ENCODE results near the gene XRCC4. TPM values are rescaled to one million over a fixed set of nuclear protein-coding genes. Genes with fewer than 3 reads are reported as not detected.

Gene XRCC4
- total RNA-seq, 1 experiment from 2014 or later = 24.6 TPM

DNA sequence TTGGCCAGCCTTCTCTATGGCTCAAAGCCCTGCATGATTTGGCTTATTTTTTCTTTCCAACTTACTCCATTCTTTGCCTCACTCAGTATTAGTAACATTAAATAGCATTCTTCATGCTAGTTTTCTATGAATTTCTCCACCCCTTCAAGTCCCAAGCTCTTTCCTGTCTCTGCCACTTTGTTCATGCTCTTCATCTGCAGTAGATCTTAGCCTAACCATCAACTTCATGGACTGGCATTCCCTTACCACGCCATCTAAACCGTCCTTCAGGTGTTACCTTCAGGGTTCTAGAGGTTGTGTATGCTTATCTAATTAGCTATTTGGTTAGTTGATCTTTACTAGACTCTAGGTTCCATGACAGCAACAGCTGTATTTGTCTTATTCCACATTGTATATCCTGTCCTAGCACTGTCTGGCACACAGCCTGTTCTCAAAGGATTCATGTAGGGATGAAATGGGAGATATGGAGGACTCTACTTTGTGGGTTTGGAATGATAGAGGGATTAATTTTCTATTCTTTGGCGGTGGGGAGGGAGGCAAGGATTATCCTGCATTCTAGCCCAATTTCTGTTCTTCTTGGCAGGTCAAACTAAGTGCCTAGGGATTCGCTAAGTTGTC lies 26.5 kb upstream of the XRCC4 start:
- no peak overlapping the region for H3K4me3 ChIP-seq (replicated peaks in 1 of 2; ENCODE audit: low read depth in 1 of 2, low read length in 2 of 2)
- H3K4me1 ChIP-seq (ENCODE audit: control insufficient read depth in 1 of 2, insufficient read depth in 2 of 2, low read length in 2 of 2) = no peaks in the 10 kb centered on the region
- peaks cover 2 to 6% of the 10 kb centered on the region in 2 experiments; a peak in 2 of 4 replicates for H3K36me3 ChIP-seq (ENCODE audit: control insufficient read depth in 1 of 2, insufficient read depth in 2 of 2, low read length in 2 of 2)
- intact Hi-C loops (cut with micrococcal nuclease) = no loop called here
- H4K20me1 ChIP-seq (ENCODE audit: insufficient read depth) = no peaks in the 10 kb centered on the region
- no peak overlapping the region for H3K27ac ChIP-seq (ENCODE audit: low read depth, low read length)
- DNase-seq (ENCODE audit: low read depth, low spot score) = no peak
- no peaks in the 10 kb centered on the region for H3K27me3 ChIP-seq (ENCODE audit: insufficient read depth, low read length)
- H3K9me3 ChIP-seq (ENCODE audit: control insufficient read depth in 1 of 2, insufficient read depth in 1 of 2, low read depth in 1 of 2, low read length in 2 of 2) = no peaks in the 10 kb centered on the region
- peaks cover 15% of the 10 kb centered on the region for H3K79me2 ChIP-seq (ENCODE audit: insufficient read depth, low read length)
- H2AFZ ChIP-seq (ENCODE audit: low read depth, low read length, poor library complexity, severe bottlenecking) = no peak overlapping the region
- H3K4me2 ChIP-seq (ENCODE audit: low read length) = no peak overlapping the region
- ATAC-seq = no peak; the same call in 1 of the 2 replicates
- ChIA-PET POLR2A (interaction anchor here (1.1 kb wide), 1 partner anchor 15 kb away, joined by 3 read pairs; no protein-coding TSS in a partner anchor), CTCF (no interaction called here), RAD21 (ENCODE audit: low non-redundant PET in 1 of 2, low total read pairs in 2 of 2, uncharacterized antibody in 2 of 2, unreplicated experiment in 2 of 2) (no interaction called here)
- no TSS peak for BruUV-seq (replicated peaks)
- TF ChIP-seq FOSL1 (IDR thresholded peaks at IDR 0.05; ENCODE audit: low read depth) (no peak), EGR1 (IDR thresholded peaks at IDR 0.05; ENCODE audit: low read depth) (no peak), JUND (IDR thresholded peaks at IDR 0.05) (no peak), RAD21 (IDR thresholded peaks at IDR 0.05; ENCODE audit: low read depth) (no peak), ZNF274 (IDR thresholded peaks at IDR 0.05; ENCODE audit: low read depth, low read length) (no peak), REST (IDR thresholded peaks at IDR 0.05; ENCODE audit: low read depth) (no peak), ATF3 (IDR thresholded peaks at IDR 0.05) (no peak), EZH2phosphoT487 (IDR thresholded peaks at IDR 0.05; ENCODE audit: borderline replicate concordance) (no peak), POLR2AphosphoS5 (IDR thresholded peaks at IDR 0.05; ENCODE audit: low read depth, low read length) (no peak), ELF1 (IDR thresholded peaks at IDR 0.05; ENCODE audit: borderline replicate concordance, low read depth) (no peak), CTCF (IDR thresholded peaks at IDR 0.05 in 2 of 3, conservative IDR thresholded peaks at IDR 0.05 in 1 of 3; ENCODE audit: borderline replicate concordance in 1 of 3, insufficient read depth in 1 of 3, low read depth in 2 of 3, low read length in 2 of 3) (no peak), EZH2 (IDR thresholded peaks at IDR 0.05) (no peak), ZFX (IDR thresholded peaks at IDR 0.05) (no peak), CEBPB (IDR thresholded peaks at IDR 0.05; ENCODE audit: low read depth) (no peak)
- TF ChIP-seq, protein P1, sequence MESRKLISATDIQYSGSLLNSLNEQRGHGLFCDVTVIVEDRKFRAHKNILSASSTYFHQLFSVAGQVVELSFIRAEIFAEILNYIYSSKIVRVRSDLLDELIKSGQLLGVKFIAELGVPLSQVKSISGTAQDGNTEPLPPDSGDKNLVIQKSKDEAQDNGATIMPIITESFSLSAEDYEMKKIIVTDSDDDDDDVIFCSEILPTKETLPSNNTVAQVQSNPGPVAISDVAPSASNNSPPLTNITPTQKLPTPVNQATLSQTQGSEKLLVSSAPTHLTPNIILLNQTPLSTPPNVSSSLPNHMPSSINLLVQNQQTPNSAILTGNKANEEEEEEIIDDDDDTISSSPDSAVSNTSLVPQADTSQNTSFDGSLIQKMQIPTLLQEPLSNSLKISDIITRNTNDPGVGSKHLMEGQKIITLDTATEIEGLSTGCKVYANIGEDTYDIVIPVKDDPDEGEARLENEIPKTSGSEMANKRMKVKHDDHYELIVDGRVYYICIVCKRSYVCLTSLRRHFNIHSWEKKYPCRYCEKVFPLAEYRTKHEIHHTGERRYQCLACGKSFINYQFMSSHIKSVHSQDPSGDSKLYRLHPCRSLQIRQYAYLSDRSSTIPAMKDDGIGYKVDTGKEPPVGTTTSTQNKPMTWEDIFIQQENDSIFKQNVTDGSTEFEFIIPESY (IDR thresholded peaks at IDR 0.05; ENCODE audit: extremely low read depth, insufficient replicate concordance, low read length) = no peak
- TF ChIP-seq, protein P2, sequence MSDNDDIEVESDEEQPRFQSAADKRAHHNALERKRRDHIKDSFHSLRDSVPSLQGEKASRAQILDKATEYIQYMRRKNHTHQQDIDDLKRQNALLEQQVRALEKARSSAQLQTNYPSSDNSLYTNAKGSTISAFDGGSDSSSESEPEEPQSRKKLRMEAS (IDR thresholded peaks at IDR 0.05) = no peak
- no peaks in the 10 kb centered on the region for H3K9me2 ChIP-seq (ENCODE audit: insufficient read depth)
- no peak overlapping the region for H3K9ac ChIP-seq (ENCODE audit: low read length)
